Stomach smooth muscle (tissue), 2 donors: ENCODE data around the gene CDH23.

ENCODE experiments used
- H3K27ac ChIP-seq: one replicate; pipeline ENCODE4 v1.7.0; 2013; ENCODE audit warnings: mild to moderate bottlenecking, low read length, inconsistent platforms
- H3K27me3 ChIP-seq, 2 donors: one replicate each; pipeline ENCODE4 v1.7.0; 2013; ENCODE audit warnings: low read length in 2 of 2; ENCODE audit not compliant: insufficient read depth in 2 of 2, control insufficient read depth in 1 of 2
- H3K36me3 ChIP-seq, 2 donors: one replicate each; pipeline ENCODE4 v1.7.0; 2013; ENCODE audit warnings: low read length in 2 of 2; ENCODE audit not compliant: control insufficient read depth in 2 of 2, insufficient read depth in 2 of 2
- H3K4me1 ChIP-seq: one replicate; pipeline ENCODE4 v1.7.0; 2013; ENCODE audit warnings: low read length; ENCODE audit not compliant: control insufficient read depth, insufficient read depth
- H3K4me3 ChIP-seq, 2 donors: one replicate each; pipeline ENCODE4 v1.7.0; 2013; ENCODE audit warnings: low read length in 2 of 2
- H3K9ac ChIP-seq, 2 donors: one replicate each; pipeline ENCODE4 v1.7.0; 2013; ENCODE audit warnings: low read length in 2 of 2, mild to moderate bottlenecking in 1 of 2
- H3K9me3 ChIP-seq, 2 donors: one replicate each; pipeline ENCODE4 v1.7.0; 2013; ENCODE audit warnings: low read length in 2 of 2; ENCODE audit not compliant: control insufficient read depth in 2 of 2
- donor health status: healthy.
- donor health status: Pancreatic carcinoma.

CDH23 gene

GRCh38 chr10:71812016-71812912, 415.5 kb downstream of the CDH23 start:
- peaks cover 10% of the 10 kb centered on the region for H3K4me1 ChIP-seq
- peaks cover 15 to 22% of the 10 kb centered on the region in 2 donors for H3K36me3 ChIP-seq
- no peak overlapping the region for H3K9ac ChIP-seq
- no peak overlapping the region for H3K27ac ChIP-seq
- no peak overlapping the region for H3K4me3 ChIP-seq
- H3K9me3 ChIP-seq, result no peaks in the 10 kb centered on the region
- H3K27me3 ChIP-seq, result no peaks in the 10 kb centered on the region

GRCh38 chr10:71812913-71813590, 416.3 kb downstream of the CDH23 start:
- Histone ChIP-seq H3K4me1 (peaks cover 18% of the 10 kb centered on the region), H3K9me3 (no peaks in the 10 kb centered on the region), H3K27me3 (no peaks in the 10 kb centered on the region), H3K27ac (no peak overlapping the region), H3K36me3 (peaks cover 23 to 29% of the 10 kb centered on the region in 2 donors), H3K9ac (no peak overlapping the region), H3K4me3 (no peak overlapping the region)

GRCh38 chr10:71814922-71815411, 418.2 kb downstream of the CDH23 start:
- peaks cover 20% of the 10 kb centered on the region for H3K4me1 ChIP-seq
- no peaks in the 10 kb centered on the region for H3K9me3 ChIP-seq
- no peak overlapping the region for H3K4me3 ChIP-seq
- H3K27ac ChIP-seq, result no peak overlapping the region
- no peak overlapping the region for H3K9ac ChIP-seq
- H3K27me3 ChIP-seq, result no peaks in the 10 kb centered on the region
- peaks cover 39 to 48% of the 10 kb centered on the region in 2 donors for H3K36me3 ChIP-seq

- Histone ChIP-seq H3K27me3 (no peaks in the 10 kb centered on the region), H3K9ac (no peak overlapping the region), H3K36me3 (peaks cover 45 to 54% of the 10 kb centered on the region in 2 donors), H3K4me1 (peaks cover 20% of the 10 kb centered on the region), H3K9me3 (no peaks in the 10 kb centered on the region), H3K27ac (no peak overlapping the region), H3K4me3 (no peak overlapping the region)
These were observed 418.9 kb downstream of the CDH23 start for GRCh38 chr10:71815515-71816130.

GRCh38 chr10:71816421-71816851, 419.7 kb downstream of the CDH23 start:
- H3K27me3 ChIP-seq, result no peaks in the 10 kb centered on the region
- H3K9ac ChIP-seq, result no peak overlapping the region
- H3K4me1 ChIP-seq, result peaks cover 20% of the 10 kb centered on the region
- no peaks in the 10 kb centered on the region for H3K9me3 ChIP-seq
- no peak overlapping the region for H3K4me3 ChIP-seq
- no peak overlapping the region for H3K27ac ChIP-seq
- H3K36me3 ChIP-seq, result peaks cover 53 to 62% of the 10 kb centered on the region in 2 donors

- Histone ChIP-seq H3K9ac (no peak overlapping the region), H3K27ac (no peak overlapping the region)
These were observed 420.4 kb downstream of the CDH23 start for GRCh38 chr10:71816936-71817618.

GRCh38 chr10:71817831-71818655, 421.3 kb downstream of the CDH23 start:
- Histone ChIP-seq H3K27ac (no peak overlapping the region), H3K9me3 (no peaks in the 10 kb centered on the region), H3K4me3 (no peak overlapping the region), H3K27me3 (no peaks in the 10 kb centered on the region), H3K4me1 (peaks cover 12% of the 10 kb centered on the region), H3K36me3 (peaks cover 65 to 76% of the 10 kb centered on the region in 2 donors), H3K9ac (no peak overlapping the region)

More at GRCh38 chr10:71816936-71817618, 420.4 kb downstream of the CDH23 start:
- Histone ChIP-seq H3K36me3 (peaks cover 59 to 68% of the 10 kb centered on the region in 2 donors), H3K4me1 (peaks cover 19% of the 10 kb centered on the region), H3K4me3 (no peak overlapping the region), H3K27me3 (no peaks in the 10 kb centered on the region), H3K9me3 (no peaks in the 10 kb centered on the region)

- no peaks in the 10 kb centered on the region for H3K27me3 ChIP-seq
- H3K9ac ChIP-seq, result no peak overlapping the region
- H3K36me3 ChIP-seq, result peaks cover 69 to 83% of the 10 kb centered on the region in 2 donors
- no peak overlapping the region for H3K27ac ChIP-seq
- H3K4me1 ChIP-seq, result peaks cover 12% of the 10 kb centered on the region
- no peak overlapping the region for H3K4me3 ChIP-seq
- no peaks in the 10 kb centered on the region for H3K9me3 ChIP-seq
These were observed 422.0 kb downstream of the CDH23 start for GRCh38 chr10:71818674-71819260.

GRCh38 chr10:71819441-71819861, 422.7 kb downstream of the CDH23 start:
- Histone ChIP-seq H3K4me1 (peaks cover 11% of the 10 kb centered on the region), H3K4me3 (no peak overlapping the region), H3K36me3 (peaks cover 73 to 88% of the 10 kb centered on the region in 2 donors), H3K27ac (no peak overlapping the region), H3K27me3 (no peaks in the 10 kb centered on the region), H3K9ac (no peak overlapping the region), H3K9me3 (no peaks in the 10 kb centered on the region)
